Jurkat, Clone E6-1 (cell line): Measurements from ENCODE around the gene MRPS12.
"Not testable (repeated sequence)": the region's sequence is repeated elsewhere in the genome, so short reads cannot be mapped to it uniquely, and the experiment has no call there.

ENCODE experiments used
- DNase-seq: peaks from one replicate; pipeline ENCODE4 v3.0.0-alpha.2; 2011; ENCODE audit warnings: low read depth, low spot score
- H3K4me3 ChIP-seq: 2 replicates; pipeline ENCODE4 v1.5.1; 2011; ENCODE audit warnings: mild to moderate bottlenecking, low read length, control low read depth, moderate library complexity

Gene MRPS12

GRCh38 chr19:38959618-38960017, 28.9 kb downstream of the MRPS12 start:
- H3K4me3 ChIP-seq: no peak overlapping the region
- DNase-seq: no peak

- no peak for DNase-seq
- no peak overlapping the region for H3K4me3 ChIP-seq
Observed at GRCh38 chr19:38964738-38965137, 34.0 kb downstream of the MRPS12 start.

GRCh38 chr19:38966149-38966548, 35.4 kb downstream of the MRPS12 start:
- DNase-seq, H3K4me3 ChIP-seq: not testable (repeated sequence)

- H3K4me3 ChIP-seq: no peak overlapping the region
- no peak for DNase-seq
Observed at GRCh38 chr19:38970664-38971532, 40.2 kb downstream of the MRPS12 start.

- DNase-seq: no peak
- H3K4me3 ChIP-seq: no peak overlapping the region
Observed at GRCh38 chr19:38971672-38972071, 40.9 kb downstream of the MRPS12 start.

GRCh38 chr19:38974624-38975213, 44.0 kb downstream of the MRPS12 start:
- DNase-seq: no peak
- H3K4me3 ChIP-seq: no peak overlapping the region

GRCh38 chr19:38975214-38975860, 44.6 kb downstream of the MRPS12 start, which contains the start of gene FBXO17:
Gene FBXO17, minus strand, starts transcription at chr19:38975742. Its CDS starts 25,423 bp downstream, at chr19:38950319.
- no peak for DNase-seq
- no peak within 1 kb of the TSS for H3K4me3 ChIP-seq

GRCh38 chr19:38975861-38976271, 45.1 kb downstream of the MRPS12 start:
- H3K4me3 ChIP-seq: no peak overlapping the region
- no peak for DNase-seq

- no peak for DNase-seq
- no peak overlapping the region for H3K4me3 ChIP-seq
Observed at GRCh38 chr19:38977445-38978325, 46.9 kb downstream of the MRPS12 start.

GRCh38 chr19:38978326-38978689, 47.6 kb downstream of the MRPS12 start:
- no peak overlapping the region for H3K4me3 ChIP-seq
- no peak for DNase-seq

- H3K4me3 ChIP-seq: no peak overlapping the region
- no peak for DNase-seq
Observed at GRCh38 chr19:38979812-38980211, 49.1 kb downstream of the MRPS12 start.

- no peak for DNase-seq
Observed at GRCh38 chr19:38980583-38981374, 50.0 kb downstream of the MRPS12 start.

More at GRCh38 chr19:38980583-38981374, 50.0 kb downstream of the MRPS12 start:
- no peak overlapping the region for H3K4me3 ChIP-seq
